Activated naive CD4-positive, alpha-beta T cell (primary cell): ENCODE data around the gene SOX18.
"Not testable (repeated sequence)": the region's sequence is repeated elsewhere in the genome, so short reads cannot be mapped to it uniquely, and the experiment has no call there.

Experiments
- DNase-seq, 4 experiments: peaks; one replicate each; lab custom pipeline; 2025; lab: John Stamatoyannopoulos, UW

SOX18 gene

DNA sequence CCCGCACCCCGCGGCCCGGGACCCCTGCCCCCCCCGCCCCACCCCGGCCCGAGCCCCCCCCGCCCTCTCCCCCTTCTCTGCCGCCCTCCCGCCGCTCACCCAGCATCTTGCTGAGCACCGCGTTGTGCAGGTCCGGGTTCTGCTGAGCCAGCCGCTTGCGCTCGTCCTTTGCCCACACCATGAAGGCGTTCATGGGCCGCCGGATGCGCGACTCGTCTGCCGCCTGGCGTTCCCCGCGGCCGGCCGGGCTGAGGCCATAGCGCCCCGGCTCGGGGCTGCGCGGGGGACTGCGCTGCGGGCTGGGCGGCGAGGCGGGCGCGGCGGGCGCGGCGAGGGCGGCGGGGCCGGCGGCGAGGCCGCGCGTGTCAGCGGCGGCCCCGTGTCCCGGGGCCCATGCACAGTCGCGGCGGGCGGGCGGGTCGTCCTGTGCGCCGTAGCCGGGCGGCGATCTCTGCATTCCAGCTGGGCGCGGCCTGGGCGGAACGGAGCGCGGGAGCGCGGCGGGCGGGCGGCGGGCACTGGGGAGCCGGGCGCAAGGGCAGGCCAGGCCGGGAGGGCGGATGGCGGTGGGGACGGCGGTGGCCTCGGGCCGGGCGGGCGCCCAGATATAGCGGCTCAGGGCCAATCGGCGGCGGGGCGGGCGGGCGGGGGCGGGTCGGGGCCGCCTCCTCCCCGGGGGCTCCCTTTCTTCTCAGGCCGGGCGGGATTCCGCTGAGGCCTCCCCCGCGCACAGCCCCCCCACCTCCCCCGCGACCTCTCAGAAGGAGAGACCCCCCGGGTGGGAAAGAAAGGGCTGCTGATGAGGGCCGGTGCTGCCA, at the start of gene SOX18:
TSS of gene SOX18 (minus strand) at position 580 of the 818 bp plus-strand sequence. CDS start at position 457, 123 bp downstream.
- no peak for DNase-seq

DNA sequence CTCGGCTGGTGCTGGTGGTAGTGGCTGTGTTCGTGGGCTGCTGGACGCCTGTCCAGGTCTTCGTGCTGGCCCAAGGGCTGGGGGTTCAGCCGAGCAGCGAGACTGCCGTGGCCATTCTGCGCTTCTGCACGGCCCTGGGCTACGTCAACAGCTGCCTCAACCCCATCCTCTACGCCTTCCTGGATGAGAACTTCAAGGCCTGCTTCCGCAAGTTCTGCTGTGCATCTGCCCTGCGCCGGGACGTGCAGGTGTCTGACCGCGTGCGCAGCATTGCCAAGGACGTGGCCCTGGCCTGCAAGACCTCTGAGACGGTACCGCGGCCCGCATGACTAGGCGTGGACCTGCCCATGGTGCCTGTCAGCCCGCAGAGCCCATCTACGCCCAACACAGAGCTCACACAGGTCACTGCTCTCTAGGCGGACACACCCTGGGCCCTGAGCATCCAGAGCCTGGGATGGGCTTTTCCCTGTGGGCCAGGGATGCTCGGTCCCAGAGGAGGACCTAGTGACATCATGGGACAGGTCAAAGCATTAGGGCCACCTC, 49.1 kb upstream of the SOX18 start:
- DNase-seq: no peak

DNA sequence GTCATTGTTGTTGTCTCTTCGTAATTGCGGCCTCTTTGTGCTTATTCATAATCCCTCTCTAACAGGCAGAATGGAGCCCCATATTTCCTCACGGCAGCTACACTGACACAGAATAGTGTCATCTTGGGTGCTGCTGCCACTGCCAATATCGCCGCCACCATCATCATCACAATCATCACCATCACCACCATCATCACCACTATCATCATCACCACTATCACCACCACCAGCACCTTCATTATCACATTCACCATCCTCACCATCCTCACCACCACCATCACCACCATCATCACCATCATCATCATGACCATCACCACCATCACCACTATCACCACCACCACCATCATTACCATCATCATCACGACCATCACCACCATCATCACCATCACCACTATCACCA, 47.1 kb upstream of the SOX18 start:
- DNase-seq: no peak

DNA sequence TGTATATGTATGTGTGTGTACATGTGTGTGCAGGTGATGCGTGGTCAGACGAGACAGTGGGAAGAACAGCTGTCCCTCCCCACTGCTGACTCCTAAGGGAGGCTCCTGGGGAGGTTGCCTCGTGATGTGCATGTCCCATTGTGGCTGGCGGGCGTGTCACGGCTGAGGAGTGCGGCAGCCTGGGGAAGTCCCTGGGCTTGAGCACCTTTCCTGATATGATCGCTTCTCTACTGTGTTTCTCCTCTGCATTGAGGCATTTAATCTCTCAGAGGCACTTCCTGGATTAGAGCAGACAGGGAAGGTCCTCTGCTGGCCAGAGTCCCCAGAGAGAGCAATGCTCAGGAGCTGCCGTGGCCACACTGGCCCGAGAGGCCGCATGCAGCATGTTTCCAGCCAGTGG, 46.5 kb upstream of the SOX18 start:
- DNase-seq: no peak

DNA sequence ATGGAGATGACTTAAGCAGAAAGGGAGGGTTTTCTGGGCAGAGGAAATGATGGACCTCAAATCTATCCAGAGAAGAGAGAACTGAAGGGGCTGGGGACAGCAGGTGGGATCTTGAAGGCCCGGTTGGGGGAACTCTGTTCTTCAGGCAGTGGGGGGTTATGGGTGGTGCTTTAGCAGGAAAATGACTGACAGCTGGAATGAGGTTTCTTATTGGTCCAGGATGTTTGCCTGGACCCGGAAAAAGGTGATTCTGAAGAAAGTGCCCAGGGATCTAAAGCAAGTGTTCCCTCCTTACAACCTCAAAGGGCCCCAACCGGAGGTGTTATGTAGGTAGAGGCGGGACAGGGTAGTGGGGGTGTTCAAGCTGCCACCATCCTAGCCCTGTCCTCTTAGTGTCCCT, 46.0 kb upstream of the SOX18 start:
- DNase-seq: no peak

DNA sequence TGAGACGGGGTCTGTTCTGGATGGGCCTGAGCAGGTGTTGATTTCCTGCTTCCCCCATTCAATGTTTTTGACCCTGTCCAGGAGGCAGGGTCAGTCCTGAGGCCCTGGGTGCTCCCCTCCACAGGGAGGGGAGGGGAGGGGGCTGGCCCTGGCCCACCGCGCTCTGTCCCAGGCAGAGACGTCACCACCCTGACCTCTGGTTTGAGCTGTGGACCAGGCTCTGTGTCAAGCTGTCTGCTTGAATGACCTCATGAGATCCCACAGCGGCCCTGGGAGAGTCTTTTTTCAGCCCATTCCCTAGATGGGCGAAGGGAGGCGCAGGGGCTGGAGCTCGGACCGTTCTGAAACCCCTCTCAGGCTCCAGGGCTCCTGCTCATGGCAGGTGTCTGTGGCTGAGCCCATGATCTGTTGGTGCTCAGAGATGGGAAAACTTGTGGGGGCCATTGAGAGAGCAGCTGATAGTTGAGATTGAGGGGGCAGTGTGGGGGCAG, 43.6 kb upstream of the SOX18 start:
- DNase-seq: no peak

DNA sequence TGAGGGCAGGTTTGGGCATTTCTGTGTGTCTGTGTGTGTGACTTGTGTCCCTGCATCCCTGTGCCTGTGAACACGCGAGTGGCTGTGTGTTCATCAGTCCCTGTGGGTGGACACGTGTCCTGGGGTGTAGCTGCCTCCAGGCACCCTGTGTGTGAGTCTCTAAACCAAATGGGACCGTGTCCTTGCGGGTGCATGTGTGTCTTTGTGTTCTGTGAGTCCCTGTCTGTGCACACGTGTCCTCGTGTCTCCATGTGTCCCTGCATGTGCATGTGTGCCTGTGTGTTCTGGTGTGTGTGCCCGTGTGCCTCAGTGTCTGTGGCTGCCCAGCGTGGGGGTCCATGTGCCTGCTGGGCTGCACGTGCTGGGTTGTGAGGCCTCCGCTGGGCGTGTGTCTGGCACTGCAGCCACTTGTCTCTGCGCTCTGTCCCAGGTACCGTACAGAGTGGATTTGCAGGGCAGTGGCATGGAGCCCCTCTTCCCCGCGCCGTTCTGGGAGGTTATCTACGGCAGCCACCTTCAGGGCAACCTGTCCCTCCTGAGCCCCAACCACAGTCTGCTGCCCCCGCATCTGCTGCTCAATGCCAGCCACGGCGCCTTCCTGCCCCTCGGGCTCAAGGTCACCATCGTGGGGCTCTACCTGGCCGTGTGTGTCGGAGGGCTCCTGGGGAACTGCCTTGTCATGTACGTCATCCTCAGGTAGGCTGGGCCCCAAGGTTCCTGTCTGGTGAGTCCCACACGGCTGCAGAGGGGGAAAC, 43.0 kb upstream of the SOX18 start:
- no peak for DNase-seq

DNA sequence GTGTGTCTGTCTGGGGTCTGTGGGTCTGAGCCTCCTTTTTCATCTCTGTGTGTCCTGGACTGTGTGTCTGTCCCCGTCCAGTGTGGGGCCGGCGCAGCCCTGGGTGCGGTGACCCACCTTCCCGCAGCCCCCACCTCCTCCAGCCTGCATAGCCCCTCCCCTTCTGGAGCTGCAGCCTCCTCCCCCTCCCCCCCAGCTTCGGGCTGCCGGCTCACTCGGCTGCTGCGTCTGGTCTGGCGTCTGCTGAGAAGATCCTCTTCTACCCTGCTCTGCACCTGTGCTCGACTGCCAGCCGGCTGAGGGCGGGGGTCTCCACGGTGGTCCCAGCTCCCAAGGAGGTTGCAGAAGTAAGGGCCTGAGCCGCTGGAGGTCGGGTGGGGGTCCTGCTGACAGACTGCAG, 42.3 kb upstream of the SOX18 start:
- DNase-seq: no peak

DNA sequence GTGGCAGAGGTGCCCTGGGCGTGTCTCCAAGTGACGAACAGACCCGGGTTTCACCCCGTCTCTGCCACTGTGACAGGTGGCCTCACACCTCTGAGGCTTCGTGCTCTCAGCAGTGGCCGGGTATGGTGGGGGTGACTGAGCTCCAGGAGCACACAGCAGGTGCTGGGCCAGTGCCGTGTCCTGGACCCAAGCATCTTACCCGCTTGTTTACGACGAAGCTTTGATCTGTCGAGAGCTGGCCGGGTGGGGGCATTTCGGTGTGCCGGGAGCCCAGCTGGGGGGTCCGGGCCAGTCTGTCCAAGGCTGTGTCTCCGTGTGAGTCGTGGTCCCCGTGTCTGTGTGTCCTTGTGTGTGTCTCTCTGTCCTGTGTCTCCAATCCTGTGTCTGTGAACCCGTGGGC, 41.9 kb upstream of the SOX18 start:
- DNase-seq: no peak

DNA sequence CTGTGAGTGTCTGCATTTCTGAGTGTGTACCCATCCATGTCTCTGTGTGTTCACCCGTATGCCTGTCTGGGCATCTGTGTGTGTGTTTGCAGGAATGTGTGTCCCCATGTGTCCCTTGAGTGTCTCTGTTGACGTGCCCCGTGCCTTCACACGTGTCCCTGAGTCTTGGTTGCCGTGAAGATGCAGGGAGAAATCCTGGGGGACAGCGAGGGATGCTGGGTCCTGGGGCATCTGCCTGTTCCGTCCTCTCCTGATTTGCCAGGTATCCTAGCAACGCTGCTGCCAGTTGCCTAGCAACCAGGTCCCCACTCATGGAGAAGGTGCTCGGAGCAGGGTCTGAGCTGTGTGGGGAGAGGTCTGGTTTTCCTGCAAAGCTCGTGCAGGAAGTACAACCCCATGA, 40.7 kb upstream of the SOX18 start:
- no peak for DNase-seq

DNA sequence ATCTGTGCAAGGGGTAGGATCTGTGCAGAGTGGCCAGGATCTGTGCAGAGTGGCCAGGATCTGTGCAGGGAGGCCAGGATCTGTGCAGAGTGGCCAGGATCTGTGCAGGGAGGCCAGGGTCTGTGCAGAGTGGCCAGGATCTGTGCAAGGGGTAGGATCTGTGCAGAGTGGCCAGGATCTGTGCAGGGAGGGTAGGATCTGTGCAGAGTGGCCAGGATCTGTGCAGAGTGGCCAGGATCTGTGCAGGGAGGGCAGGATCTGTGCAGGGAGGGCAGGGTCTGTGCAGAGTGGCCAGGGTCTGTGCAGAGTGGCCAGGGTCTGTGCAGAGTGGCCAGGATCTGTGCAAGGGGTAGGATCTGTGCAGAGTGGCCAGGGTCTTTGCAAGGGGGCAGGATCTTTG, 39.1 kb upstream of the SOX18 start:
- DNase-seq: not testable (repeated sequence)

DNA sequence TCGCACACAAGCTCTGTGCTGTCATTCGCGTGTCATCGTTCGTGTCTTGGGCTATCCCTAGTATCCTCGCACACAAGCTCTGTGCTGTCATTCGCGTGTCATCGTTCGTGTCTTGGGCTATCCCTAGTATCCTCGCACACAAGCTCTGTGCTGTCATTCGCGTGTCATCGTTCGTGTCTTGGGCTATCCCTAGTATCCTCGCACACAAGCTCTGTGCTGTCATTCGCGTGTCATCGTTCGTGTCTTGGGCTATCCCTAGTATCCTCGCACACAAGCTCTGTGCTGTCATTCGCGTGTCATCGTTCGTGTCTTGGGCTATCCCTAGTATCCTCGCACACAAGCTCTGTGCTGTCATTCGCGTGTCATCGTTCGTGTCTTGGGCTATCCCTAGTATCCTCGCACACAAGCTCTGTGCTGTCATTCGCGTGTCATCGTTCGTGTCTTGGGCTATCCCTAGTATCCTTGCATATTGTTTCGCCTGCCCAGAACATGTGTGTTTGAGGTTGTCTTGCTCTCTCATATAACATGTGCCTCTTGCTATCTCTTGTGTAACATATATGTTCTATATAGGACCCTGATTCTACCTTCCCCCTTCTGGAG, 37.9 kb upstream of the SOX18 start:
- not testable (repeated sequence) for DNase-seq

DNA sequence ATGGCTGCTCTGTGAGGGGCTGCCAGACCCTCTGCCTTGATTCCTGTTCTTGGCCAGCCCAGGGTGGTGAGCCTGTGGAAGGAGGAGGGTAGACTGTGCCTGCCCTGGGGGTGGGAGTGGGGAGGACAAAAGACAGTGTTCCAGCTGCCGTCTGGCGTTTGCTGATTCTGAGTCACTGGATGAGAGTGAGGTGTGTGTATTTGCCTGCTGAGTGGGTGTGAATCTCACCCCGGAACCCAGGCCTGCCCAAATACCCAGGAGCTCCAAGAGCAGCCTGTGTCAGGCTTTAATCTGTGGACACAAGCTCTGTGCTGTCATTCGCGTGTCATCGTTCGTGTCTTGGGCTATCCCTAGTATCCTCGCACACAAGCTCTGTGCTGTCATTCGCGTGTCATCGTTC, 37.4 kb upstream of the SOX18 start:
- no peak for DNase-seq

DNA sequence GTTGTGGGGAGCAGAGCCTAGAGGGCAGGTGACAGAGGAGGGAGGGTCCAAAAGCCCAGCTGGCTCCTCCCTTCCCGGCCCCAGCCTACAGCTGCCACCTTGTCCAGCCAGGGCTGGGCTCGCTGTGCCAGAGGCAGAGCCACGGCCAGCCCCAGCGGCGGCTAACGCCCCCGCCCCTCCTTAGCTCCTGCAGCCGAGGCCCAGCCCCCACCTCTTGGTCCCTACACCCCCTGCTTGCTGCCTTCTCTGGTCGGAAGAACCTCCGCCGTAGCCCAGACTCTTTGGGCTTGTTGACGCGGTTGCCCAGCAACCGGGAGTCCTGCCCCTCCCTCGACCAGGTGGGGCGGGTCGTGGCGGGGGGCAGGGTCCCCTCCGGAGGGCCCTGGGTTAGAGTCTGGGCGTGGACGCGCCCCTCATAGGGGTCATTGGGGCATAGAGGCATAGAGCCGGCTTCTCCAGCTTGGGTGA, 35.3 kb upstream of the SOX18 start:
- DNase-seq: no peak

DNA sequence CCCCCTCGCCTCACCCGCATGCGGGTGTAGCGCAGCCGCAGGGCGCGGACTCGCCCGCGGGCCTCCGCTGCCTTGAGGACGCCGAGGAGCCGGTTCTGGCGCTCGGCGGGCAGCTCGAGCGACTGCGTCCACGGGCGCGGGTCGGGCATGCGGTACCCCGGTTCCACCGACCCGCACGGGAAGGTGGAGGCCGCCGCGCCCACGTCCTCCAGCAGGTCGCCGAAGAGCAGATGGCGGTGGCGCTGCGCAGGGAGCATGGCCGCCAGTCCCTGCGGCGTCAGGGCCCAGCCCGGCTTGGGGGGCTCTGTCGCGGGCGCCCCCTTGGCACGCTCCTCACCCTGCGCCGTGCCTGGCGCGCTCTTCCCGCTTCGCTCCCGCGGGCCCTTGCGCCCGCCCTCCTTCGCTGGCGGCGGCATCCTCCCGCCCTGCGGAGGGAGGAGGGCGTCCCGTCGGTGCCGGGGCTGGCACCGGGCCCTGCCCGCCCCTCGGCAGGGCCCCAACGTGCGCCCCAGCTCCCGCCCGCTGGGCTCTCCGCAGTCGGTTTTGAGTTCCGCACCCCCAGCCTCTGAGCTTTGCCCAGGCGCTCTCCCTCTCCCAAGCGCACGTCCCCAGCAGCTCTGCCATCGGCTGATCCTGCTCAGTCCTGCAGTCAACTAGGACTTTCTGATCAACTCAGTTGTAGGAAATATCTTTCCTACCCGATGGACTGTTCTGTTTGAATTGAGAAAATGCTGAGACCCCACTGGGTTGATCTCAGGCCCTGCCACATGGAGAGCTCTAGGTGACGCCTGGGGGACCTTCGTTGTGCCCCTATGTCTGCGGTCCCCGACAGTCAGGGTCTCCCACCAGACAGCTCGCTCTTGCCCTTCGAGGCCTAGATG, 34.6 kb upstream of the SOX18 start, which contains the start of gene LKAAEAR1:
TSS of gene LKAAEAR1 (minus strand) at position 595 of the 881 bp plus-strand sequence. CDS start at position 416, 179 bp downstream.
- no peak for DNase-seq

DNA sequence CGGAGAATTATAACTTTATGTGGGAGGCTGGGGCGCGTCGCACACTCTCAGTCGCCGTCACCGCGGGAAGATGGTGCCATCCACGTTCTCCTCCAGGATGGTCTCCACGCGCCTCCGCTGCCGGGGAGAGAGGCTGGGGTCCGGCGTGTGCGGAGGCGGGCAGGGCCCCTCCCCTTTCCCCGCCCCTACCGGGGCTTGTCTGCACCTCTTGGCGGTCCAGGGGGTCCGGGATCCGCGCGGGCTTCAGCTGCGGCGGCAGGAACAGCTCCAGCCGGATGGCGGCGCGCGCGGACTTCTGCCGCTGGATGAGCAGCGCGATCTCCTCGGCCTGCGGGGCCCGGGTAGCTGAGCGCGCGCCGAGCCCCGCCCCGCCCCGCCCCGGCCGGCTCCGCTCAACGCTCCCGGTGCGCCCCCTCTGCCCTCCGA, 34.0 kb upstream of the SOX18 start:
- DNase-seq: peak in 3 of 4 experiments; percentile 33 to 58 (median 43)

DNA sequence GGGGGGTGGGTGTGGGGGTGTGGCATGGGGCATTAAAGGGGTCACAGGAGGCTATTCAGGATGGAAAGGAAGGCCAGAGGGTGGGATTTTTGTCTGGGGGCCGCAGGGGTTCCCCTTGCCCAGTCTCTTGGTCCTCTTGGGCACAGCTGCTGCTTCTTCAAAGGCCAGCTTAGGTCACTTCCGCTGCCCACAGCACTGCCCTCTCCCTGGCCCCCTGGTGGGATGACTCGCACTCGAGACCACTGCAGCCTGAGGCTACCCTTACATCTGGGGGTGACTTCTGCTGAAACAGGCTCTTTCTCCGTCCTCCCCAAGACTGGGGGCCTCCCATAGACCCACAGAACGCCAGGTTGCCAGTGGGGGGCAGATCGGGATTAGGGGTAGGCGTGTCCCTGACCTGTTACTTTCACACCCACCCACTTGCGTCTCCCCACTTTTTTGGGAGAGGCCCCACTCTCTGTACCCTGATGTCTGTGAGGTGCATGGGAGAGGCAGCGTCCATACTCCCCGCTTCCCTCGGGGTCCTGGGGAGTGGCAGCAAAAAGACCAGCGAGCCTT, 33.5 kb upstream of the SOX18 start:
- no peak for DNase-seq

DNA sequence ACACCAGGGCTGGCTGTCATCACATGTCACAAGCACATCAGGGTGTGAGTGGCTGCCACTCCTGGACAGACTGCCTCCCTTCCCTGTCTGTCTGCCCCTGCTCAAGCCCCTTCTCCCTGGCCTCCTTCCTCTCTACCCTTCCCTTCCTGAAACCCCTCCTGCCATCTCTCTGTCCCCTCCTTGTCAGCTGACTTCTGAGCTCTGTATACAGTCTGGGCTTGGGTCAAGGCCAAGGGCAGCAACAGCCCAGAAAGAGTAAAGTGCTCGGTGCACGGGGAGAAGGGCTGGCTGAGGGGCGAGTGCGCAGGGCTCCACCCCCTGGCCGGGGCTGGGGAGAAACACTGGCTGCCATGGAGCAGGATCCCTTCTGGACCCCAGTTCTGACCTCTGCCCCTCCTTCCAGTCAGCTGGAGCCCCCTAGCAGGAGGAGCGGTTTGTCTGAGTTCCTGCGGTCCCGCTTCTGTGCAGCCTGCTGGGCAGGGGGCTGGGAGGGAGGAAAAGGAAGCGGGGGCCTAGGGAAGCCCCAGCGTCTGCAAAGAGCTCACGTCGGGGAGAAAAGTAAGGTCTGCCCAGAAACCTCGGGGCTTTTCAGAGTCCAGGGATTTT, 32.8 kb upstream of the SOX18 start:
- no peak for DNase-seq

DNA sequence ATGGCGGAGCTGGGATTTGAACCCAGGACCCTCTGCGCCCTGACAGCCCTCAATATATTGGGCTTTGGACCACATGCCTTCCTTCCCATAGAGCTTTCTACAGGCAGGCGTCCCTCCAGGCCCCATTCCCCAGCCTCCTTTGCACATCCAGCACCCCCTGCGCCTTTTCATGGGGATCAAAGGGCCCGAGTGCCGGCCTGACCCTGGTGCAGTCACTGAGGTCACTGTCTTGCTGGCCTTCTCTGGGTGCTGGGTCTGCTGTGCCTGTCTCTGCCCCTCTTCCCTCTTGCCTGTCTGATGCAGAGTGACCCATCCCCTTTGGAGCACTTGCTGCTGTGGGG, 32.2 kb upstream of the SOX18 start:
- DNase-seq: no peak

DNA sequence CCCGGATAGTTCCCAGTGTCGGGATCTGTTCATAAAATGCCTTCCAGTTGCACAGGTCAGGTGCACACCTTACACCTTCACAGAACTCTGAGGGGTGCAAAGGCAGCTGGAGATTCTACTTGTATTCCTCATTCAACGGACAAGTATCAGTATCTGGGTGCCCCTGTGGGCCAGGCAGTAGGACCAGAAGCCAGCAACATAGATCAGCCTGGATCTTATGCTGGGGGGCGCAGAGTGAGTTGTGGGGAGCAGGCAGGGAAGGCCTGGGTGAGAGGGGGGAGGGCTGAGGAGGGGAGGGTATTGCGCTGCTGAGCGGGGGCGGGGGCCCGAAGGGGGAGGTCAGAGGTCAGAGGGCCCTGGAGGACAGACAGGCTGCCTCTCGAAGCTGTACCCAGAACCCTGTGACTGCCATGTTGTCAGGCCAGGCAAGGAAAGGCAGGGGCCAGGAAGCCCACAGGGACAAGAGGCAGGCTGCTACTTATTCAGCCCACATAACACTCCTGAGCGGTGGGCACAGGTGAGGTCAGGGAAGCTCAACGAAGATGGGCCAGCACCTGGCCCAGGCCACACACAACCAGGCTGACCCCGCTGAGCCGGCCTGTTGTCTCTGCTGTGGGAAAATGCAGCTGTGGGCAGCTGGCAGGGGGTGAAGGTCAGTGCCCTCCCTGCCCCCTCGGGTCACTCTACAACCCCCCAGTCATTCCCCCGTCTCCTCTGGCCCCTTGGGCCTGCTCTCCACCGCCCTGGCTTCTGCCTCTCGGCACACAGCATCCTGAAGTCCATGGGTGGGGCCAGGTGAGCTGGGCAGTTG, 31.6 kb upstream of the SOX18 start:
- DNase-seq: no peak
